Progenitor cell of endocrine pancreas (in vitro differentiated cells): Measurements from ENCODE around the gene FAM3A. TPM values are rescaled to one million over a fixed set of nuclear protein-coding genes. Genes with fewer than 3 reads are reported as not detected.
A peak's percentile ranks its signal among the peaks of the same experiment; 100 is the strongest.

Source experiments
- DNase-seq: peaks from one replicate; pipeline ENCODE4 v3.0.0; 2021; ENCODE audit warnings: low spot score; ENCODE audit not compliant: unreplicated experiment
- H3K27ac Mint-ChIP-seq: 2 replicates; pipeline ENCODE4 v1.8.0; 2021; ENCODE audit warnings: mild to moderate bottlenecking, moderate library complexity, mixed read lengths
- H3K27me3 Mint-ChIP-seq: 2 replicates; pipeline ENCODE4 v1.8.0; 2021; ENCODE audit warnings: mixed read lengths
- H3K36me3 Mint-ChIP-seq: 2 replicates; pipeline ENCODE4 v1.8.0; 2022; ENCODE audit warnings: mixed read lengths; ENCODE audit not compliant: insufficient read depth
- H3K4me1 Mint-ChIP-seq: 2 replicates; pipeline ENCODE4 v1.8.0; 2021; ENCODE audit warnings: low read depth, mixed read lengths
- H3K4me3 Mint-ChIP-seq: 2 replicates; pipeline ENCODE4 v1.8.0; 2021; ENCODE audit warnings: low read depth, mild to moderate bottlenecking, moderate library complexity, mixed read lengths
- H3K9me3 Mint-ChIP-seq: 2 replicates; pipeline ENCODE4 v1.8.0; 2021; ENCODE audit warnings: low read depth, mixed read lengths
- total RNA-seq: library from RNA; stranded (reverse); gene quantifications from 2 replicates; pipeline ENCODE4 v1.2.1, GENCODE V29; 2021
- TF ChIP-seq, protein P1 (sequence below): fragments of 200-600 bp; sonication (generic); IDR thresholded peaks from one replicate; pipeline ENCODE4 v1.5.0; 2021; ENCODE audit warnings: antibody characterized with exemption, mild to moderate bottlenecking; ENCODE audit not compliant: unreplicated experiment

The FAM3A gene
- total RNA-seq, 1 donor from 2014 or later, result 34.3 TPM

DNA sequence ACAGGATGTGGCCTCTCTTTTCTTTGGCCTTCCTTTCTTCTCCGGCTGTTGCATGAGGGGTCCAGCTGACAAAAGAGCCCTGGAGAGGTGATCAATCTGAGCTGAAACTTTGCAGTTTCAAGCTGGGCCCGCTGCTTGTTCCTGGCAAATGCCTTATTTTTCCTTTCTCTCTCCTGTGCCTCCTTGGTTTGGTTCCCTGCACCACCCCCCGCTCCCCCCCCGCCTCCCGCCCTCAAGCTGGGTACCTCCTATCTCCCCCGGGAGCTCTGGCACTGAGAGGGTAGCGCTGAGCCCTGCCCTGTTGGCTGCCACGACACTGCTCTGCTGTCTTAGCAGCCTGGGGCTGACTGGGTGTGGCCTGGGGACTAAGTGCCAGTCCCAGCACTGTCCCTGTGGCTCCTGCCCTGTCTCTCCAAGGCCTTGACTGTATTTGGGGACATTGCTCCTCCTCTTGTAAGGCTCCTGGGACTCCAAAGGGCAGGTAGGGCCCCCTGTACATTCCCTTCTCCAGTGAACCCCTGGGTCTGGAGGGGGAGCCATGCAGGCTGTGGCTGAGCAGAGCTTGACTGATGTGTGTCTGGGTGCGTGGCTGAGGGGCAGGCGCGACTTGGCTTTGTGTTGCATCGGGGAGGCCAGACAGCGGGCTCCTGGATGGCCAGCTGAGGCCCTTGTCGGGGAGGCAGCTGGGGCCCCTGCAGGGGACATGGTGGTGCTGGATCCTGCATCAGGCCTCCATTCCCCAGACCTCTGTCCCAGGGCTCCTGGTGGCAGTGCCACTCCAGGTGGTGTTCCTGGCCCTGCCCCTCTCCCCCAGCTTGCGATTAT is 56.9 kb downstream of the FAM3A start:
- peak overlapping the region; percentile 81 for H3K4me3 Mint-ChIP-seq
- H3K4me1 Mint-ChIP-seq, result no peaks in the 10 kb centered on the region
- peak overlapping the region; percentile 64 for H3K27ac Mint-ChIP-seq
- H3K36me3 Mint-ChIP-seq, result peaks cover 14% of the 10 kb centered on the region
- peaks cover 10% of the 10 kb centered on the region for H3K9me3 Mint-ChIP-seq
- TF ChIP-seq, protein P1, sequence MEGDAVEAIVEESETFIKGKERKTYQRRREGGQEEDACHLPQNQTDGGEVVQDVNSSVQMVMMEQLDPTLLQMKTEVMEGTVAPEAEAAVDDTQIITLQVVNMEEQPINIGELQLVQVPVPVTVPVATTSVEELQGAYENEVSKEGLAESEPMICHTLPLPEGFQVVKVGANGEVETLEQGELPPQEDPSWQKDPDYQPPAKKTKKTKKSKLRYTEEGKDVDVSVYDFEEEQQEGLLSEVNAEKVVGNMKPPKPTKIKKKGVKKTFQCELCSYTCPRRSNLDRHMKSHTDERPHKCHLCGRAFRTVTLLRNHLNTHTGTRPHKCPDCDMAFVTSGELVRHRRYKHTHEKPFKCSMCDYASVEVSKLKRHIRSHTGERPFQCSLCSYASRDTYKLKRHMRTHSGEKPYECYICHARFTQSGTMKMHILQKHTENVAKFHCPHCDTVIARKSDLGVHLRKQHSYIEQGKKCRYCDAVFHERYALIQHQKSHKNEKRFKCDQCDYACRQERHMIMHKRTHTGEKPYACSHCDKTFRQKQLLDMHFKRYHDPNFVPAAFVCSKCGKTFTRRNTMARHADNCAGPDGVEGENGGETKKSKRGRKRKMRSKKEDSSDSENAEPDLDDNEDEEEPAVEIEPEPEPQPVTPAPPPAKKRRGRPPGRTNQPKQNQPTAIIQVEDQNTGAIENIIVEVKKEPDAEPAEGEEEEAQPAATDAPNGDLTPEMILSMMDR, result no peak
- no peaks in the 10 kb centered on the region for H3K27me3 Mint-ChIP-seq
- no peak for DNase-seq

DNA sequence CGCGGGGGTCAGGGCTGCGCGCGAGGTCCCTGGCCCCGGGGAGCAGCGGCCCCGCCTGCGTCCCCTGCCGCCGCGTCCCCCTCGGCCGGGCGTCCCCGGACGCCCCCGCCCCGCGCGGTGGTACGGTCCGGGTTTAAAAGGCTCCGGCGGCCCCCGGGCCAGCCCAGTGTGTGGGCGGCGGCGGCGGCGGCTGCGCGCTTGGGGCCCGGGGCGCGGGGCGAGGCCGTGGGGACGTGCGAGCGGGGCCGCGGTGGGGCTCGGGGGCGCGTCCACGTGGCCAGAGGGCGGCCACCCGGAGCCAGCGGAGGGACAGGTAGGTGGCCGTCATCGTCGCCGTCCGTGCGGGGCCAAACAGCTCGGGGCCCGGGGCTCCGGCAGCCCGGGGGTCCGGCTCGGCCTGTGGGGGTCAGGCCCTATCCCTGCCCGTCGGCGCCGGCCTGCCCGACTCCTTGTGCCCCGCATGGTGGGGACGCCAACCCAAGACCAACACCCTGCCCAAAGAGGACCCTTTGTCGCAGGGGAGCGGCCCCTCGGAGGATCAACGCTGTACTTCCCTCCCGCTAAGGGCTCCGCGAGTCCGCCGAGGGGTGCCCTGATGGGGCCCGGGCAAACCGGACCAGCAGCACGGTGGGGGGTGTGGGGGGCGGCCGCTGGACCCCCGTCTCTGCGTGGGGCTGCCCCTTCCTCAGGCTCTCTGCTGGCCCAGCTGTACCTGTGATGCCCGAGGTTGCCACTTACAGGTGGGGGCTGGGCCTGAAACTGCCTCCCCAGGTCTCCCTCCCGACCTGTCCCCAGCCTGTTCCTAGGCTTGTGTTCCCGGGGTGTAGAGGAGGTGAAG is 57.7 kb downstream of the FAM3A start, which contains the start of gene PLXNA3:
Gene PLXNA3, plus strand, starts transcription at position 166 of the 838 bp plus-strand sequence. CDS start 1,903 bp downstream, outside the sequence.
- Mint-ChIP-seq H3K4me3 (peak within 1 kb of the TSS; percentile 83), H3K27me3 (no peaks in the 10 kb centered on the region), H3K4me1 (no peaks in the 10 kb centered on the region), H3K27ac (peak within 1 kb of the TSS; percentile 95), H3K9me3 (peaks cover 11% of the 10 kb centered on the region), H3K36me3 (peaks cover 14% of the 10 kb centered on the region)
- DNase-seq, result peak; percentile 51
- TF ChIP-seq, protein P1, result no peak

DNA sequence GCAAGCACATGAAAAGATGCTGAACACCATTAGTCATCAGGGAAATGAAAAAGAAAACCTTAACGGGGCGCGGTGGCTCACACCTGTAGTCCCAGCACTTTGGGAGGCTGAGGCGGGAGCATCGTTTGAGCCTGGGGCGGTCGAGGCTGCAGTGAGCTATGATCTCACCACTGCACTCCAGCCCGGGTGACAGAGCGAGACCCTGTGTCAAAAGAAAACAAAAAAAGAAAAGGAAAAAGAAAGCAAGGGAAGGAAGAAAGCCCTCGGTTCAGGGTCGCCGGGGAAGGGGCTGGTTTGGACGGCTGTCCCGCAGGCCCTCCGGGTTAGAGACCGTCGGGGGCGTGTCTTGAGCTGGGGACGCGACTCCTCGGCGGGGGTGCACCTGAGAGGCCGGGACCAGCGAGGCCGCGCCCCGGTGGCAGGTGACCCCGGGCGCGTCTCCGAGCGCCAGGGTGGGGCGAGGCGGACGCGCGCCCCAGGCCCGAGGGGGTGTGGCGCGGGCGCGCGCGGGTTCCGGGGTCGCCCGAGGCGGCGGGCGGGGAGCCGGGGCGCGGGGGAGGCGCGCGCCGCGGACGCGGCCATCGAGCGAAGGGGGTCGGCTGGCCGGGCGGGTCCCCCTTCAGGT is 58.4 kb downstream of the FAM3A start:
- peaks cover 13% of the 10 kb centered on the region for H3K9me3 Mint-ChIP-seq

More for the DNA sequence above, 58.4 kb downstream of the FAM3A start:
- H3K27ac Mint-ChIP-seq, result peak overlapping the region; percentile 95
- H3K36me3 Mint-ChIP-seq, result peaks cover 18% of the 10 kb centered on the region
- TF ChIP-seq, protein P1, result no peak
- DNase-seq, result peak; percentile 38
- H3K4me3 Mint-ChIP-seq, result peak overlapping the region; percentile 83
- no peaks in the 10 kb centered on the region for H3K27me3 Mint-ChIP-seq
- H3K4me1 Mint-ChIP-seq, result no peaks in the 10 kb centered on the region

Other genes with a start within 250 kb of the FAM3A start
- not detected in 2 replicates for gene TEX28, start 221.1 kb downstream of the FAM3A start, total RNA-seq
- gene TKTL1, start 220.4 kb downstream of the FAM3A start, total RNA-seq, result not detected in 2 replicates
- gene FLNA, start 141.6 kb downstream of the FAM3A start, total RNA-seq, result 765 and 777 TPM in 2 replicates
- gene EMD, start 136.9 kb downstream of the FAM3A start, total RNA-seq, result 42.5 and 45.9 TPM in 2 replicates
- gene RPL10, start 117.9 kb downstream of the FAM3A start, total RNA-seq, result 2,364 and 2,443 TPM in 2 replicates
- gene DNASE1L1, start 107.0 kb downstream of the FAM3A start, total RNA-seq, result 12.7 and 14.3 TPM in 2 replicates
- 34.5 and 38.4 TPM in 2 replicates for gene TAFAZZIN, start 104.7 kb downstream of the FAM3A start, total RNA-seq
- 82.1 and 87.5 TPM in 2 replicates for gene ATP6AP1, start 87.6 kb downstream of the FAM3A start, total RNA-seq
- gene GDI1, start 79.1 kb downstream of the FAM3A start, total RNA-seq, result 149 and 151 TPM in 2 replicates
- gene FAM50A, start 72.1 kb downstream of the FAM3A start, total RNA-seq, result 65.8 and 66.7 TPM in 2 replicates
- gene PLXNA3, start 58.0 kb downstream of the FAM3A start, total RNA-seq, result 135 and 148 TPM in 2 replicates
- 12.8 and 13.5 TPM in 2 replicates for gene LAGE3, start 37.0 kb downstream of the FAM3A start, total RNA-seq
- gene UBL4A, start 29.6 kb downstream of the FAM3A start, total RNA-seq, result 17.7 and 20.0 TPM in 2 replicates
- 10.4 and 10.9 TPM in 2 replicates for gene SLC10A3, start 25.6 kb downstream of the FAM3A start, total RNA-seq
- 47.7 and 55.1 TPM in 2 replicates for gene G6PD, start 30.6 kb upstream of the FAM3A start, total RNA-seq
- gene IKBKG, start 31.4 kb upstream of the FAM3A start, total RNA-seq, result 16.7 and 19.1 TPM in 2 replicates
- not detected in 2 replicates for gene CTAG1A, start 68.9 kb upstream of the FAM3A start, total RNA-seq
- gene CTAG1B, start 103.0 kb upstream of the FAM3A start, total RNA-seq, result not detected in 2 replicates
- gene CTAG2, start 137.3 kb upstream of the FAM3A start, total RNA-seq, result not detected in 2 replicates
- gene GAB3, start 234.8 kb upstream of the FAM3A start, total RNA-seq, result 0.13 and 0.14 TPM in 2 replicates
- 58.5 and 61.0 TPM in 2 replicates for gene DKC1, start 246.6 kb upstream of the FAM3A start, total RNA-seq